Smooth muscle cell (in vitro differentiated cells): ENCODE measurements around the gene FITM2. TPM values are rescaled to one million over a fixed set of nuclear protein-coding genes. Genes with fewer than 3 reads are reported as not detected.

Source experiments
- DNase-seq: peaks from one replicate; lab custom pipeline; 2025; ENCODE audit not compliant: unreplicated experiment; lab: John Stamatoyannopoulos, UW
- H2AFZ ChIP-seq: fragments of 200-600 bp; sonication (generic); 2 replicates; pipeline ENCODE4 v1.6.0; 2016; ENCODE audit warnings: antibody characterized with exemption, low read depth, mild to moderate bottlenecking
- H3F3A ChIP-seq: fragments of 200-600 bp; sonication (generic); 2 replicates; pipeline ENCODE4 v1.6.0; 2017; ENCODE audit warnings: antibody characterized with exemption, low read depth
- H3K27ac ChIP-seq: fragments of 200-600 bp; sonication (generic); 2 replicates; pipeline ENCODE4 v1.5.1; 2016; ENCODE audit warnings: low read depth, mild to moderate bottlenecking
- H3K27me3 ChIP-seq: fragments of 200-600 bp; sonication (generic); 2 replicates; pipeline ENCODE4 v1.6.1; 2016; ENCODE audit warnings: low read depth, mild to moderate bottlenecking
- H3K36me3 ChIP-seq: fragments of 200-600 bp; sonication (generic); 2 replicates; pipeline ENCODE4 v1.5.1; 2016; ENCODE audit warnings: low read depth
- H3K4me1 ChIP-seq: fragments of 200-600 bp; sonication (generic); 2 replicates; pipeline ENCODE4 v1.5.1; 2016; ENCODE audit warnings: low read depth
- H3K4me2 ChIP-seq: fragments of 200-600 bp; sonication (generic); 2 replicates; pipeline ENCODE4 v1.6.0; 2016; ENCODE audit warnings: mild to moderate bottlenecking
- H3K4me3 ChIP-seq: fragments of 200-600 bp; sonication (generic); 2 replicates; pipeline ENCODE4 v1.5.1; 2016; ENCODE audit warnings: mild to moderate bottlenecking
- H3K79me2 ChIP-seq: fragments of 200-600 bp; sonication (generic); 2 replicates; pipeline ENCODE4 v1.6.0; 2016; ENCODE audit warnings: low read depth, mild to moderate bottlenecking
- H3K9ac ChIP-seq: fragments of 200-600 bp; sonication (generic); 2 replicates; pipeline ENCODE4 v1.6.0; 2016; ENCODE audit warnings: low read depth
- H3K9me3 ChIP-seq: fragments of 200-600 bp; sonication (generic); replicated peaks from 2 replicates; pipeline ENCODE4 v1.5.1; 2016; ENCODE audit warnings: low read depth
- H4K20me1 ChIP-seq: fragments of 200-600 bp; sonication (generic); 2 replicates; pipeline ENCODE4 v1.6.0; 2016; ENCODE audit warnings: low read depth
- CTCF ChIP-seq: fragments of 200-600 bp; sonication (generic); IDR thresholded peaks from 2 replicates; pipeline ENCODE4 v1.5.1; 2017; ENCODE audit warnings: borderline replicate concordance, mild to moderate bottlenecking, antibody characterized with exemption; ENCODE audit not compliant: insufficient read depth, poor library complexity, severe bottlenecking
- WGBS: methylation state at CpG from one replicate; pipeline ENCODE4 v1.1.7; 2016; ENCODE audit warnings: low lambda C conversion rate; 5-methylcytosine and 5-hydroxymethylcytosine counted together
- polyA plus RNA-seq: library from polyadenylated mRNA; unstranded; fragments of >200 nt; fragmentation: Nextera tagmentation; extraction: Ambion mirVana; gene quantifications from 2 replicates; pipeline ENCODE4 v1.2.1, GENCODE V29; 2016
- total RNA-seq: library from RNA; depleted of rRNA; stranded (reverse); fragments of >200 nt; gene quantifications from 2 replicates; pipeline ENCODE4 v1.2.3, GENCODE V29; 2014

Gene FITM2
- total and polyA plus RNA-seq, 2 experiments from 2014 or later = 2.7 TPM

GRCh38 chr20:44336086-44336485 lies 25.1 kb upstream of the FITM2 start:
- Histone ChIP-seq H3K36me3 (no peaks in the 10 kb centered on the region), H3K9ac (no peak overlapping the region), H2AFZ (peak overlapping the region; percentile 73), H3K27ac (no peak overlapping the region), H3K4me2 (peak overlapping the region; percentile 3), H3K4me3 (no peak overlapping the region), H3K27me3 (no peaks in the 10 kb centered on the region), H3K79me2 (no peaks in the 10 kb centered on the region), H3K4me1 (peaks cover 6% of the 10 kb centered on the region), H3F3A (no peaks in the 10 kb centered on the region), H3K9me3 (no peaks in the 10 kb centered on the region), H4K20me1 (no peaks in the 10 kb centered on the region)
- DNase-seq = no peak
- no peak for TF ChIP-seq CTCF
- WGBS = 44% methylated on average over 14 of the region's 15 CpGs

GRCh38 chr20:44335675-44336074 lies 24.7 kb upstream of the FITM2 start:
- Histone ChIP-seq H4K20me1 (no peaks in the 10 kb centered on the region), H3K9me3 (no peaks in the 10 kb centered on the region), H3K36me3 (no peaks in the 10 kb centered on the region), H3K4me1 (peaks cover 6% of the 10 kb centered on the region), H3F3A (no peaks in the 10 kb centered on the region), H3K79me2 (no peaks in the 10 kb centered on the region), H3K4me3 (no peak overlapping the region), H3K9ac (no peak overlapping the region), H3K27ac (no peak overlapping the region), H3K4me2 (no peak overlapping the region), H3K27me3 (no peaks in the 10 kb centered on the region), H2AFZ (no peak overlapping the region)
- no peak for TF ChIP-seq CTCF
- no peak for DNase-seq
- 79% methylated on average over 2 of the region's 2 CpGs for WGBS

GRCh38 chr20:44334709-44335108 lies 23.7 kb upstream of the FITM2 start:
- no peak overlapping the region for H2AFZ ChIP-seq
- H3K9me3 ChIP-seq = no peaks in the 10 kb centered on the region
- H3K36me3 ChIP-seq = no peaks in the 10 kb centered on the region
- no peak overlapping the region for H3K4me2 ChIP-seq
- H3K27ac ChIP-seq = no peak overlapping the region
- no peaks in the 10 kb centered on the region for H3K79me2 ChIP-seq
- no peak overlapping the region for H3K9ac ChIP-seq
- no peaks in the 10 kb centered on the region for H3F3A ChIP-seq
- no peak for TF ChIP-seq CTCF
- H3K4me3 ChIP-seq = no peak overlapping the region
- no peak for DNase-seq
- no peaks in the 10 kb centered on the region for H3K27me3 ChIP-seq
- WGBS = 79% methylated on average over 4 of the region's 4 CpGs
- H4K20me1 ChIP-seq = no peaks in the 10 kb centered on the region
- H3K4me1 ChIP-seq = peaks cover 6% of the 10 kb centered on the region

- H3K9me3 ChIP-seq = no peaks in the 10 kb centered on the region
- no peak overlapping the region for H3K4me3 ChIP-seq
- H4K20me1 ChIP-seq = no peaks in the 10 kb centered on the region
- H3K4me2 ChIP-seq = no peak overlapping the region
- no peak for DNase-seq
- H3K4me1 ChIP-seq = peaks cover 6% of the 10 kb centered on the region
- H2AFZ ChIP-seq = no peak overlapping the region
- no peak overlapping the region for H3K9ac ChIP-seq
- H3F3A ChIP-seq = no peaks in the 10 kb centered on the region
- no peaks in the 10 kb centered on the region for H3K36me3 ChIP-seq
- H3K79me2 ChIP-seq = no peaks in the 10 kb centered on the region
- H3K27me3 ChIP-seq = no peaks in the 10 kb centered on the region
- TF ChIP-seq CTCF = no peak
- WGBS = 72% methylated on average over 7 of the region's 8 CpGs
- H3K27ac ChIP-seq = no peak overlapping the region
Measured at GRCh38 chr20:44334306-44334705, 23.3 kb upstream of the FITM2 start.
